Head of caudate nucleus (tissue), 42 donors: Measurements from ENCODE around the gene MMS19.

Source experiments
- DNase-seq, 42 donors: peaks; one replicate each; pipeline versions ENCODE4 v3.0.0 to v3.0.0-alpha.2; 2020 to 2021; ENCODE audit warnings: mixed read lengths in 7 of 42
- intact Hi-C: fragments of 100-400 bp; cut with DNase I; formaldehyde crosslinking; loops from one replicate; pipeline ENCODE4 v1.15.0; 2022

The MMS19 gene

GRCh38 chr10:97498076-97498840 lies at the start of gene MMS19:
Gene MMS19 (minus strand): TSS chr10:97498422. CDS start chr10:97498384, 38 bp downstream.
- intact Hi-C loops, result no loop called here
- peak; percentile 97 to 100 (median 99) for DNase-seq

- no peak for DNase-seq
- intact Hi-C loops, result no loop called here
Measured at GRCh38 chr10:97547962-97548361, 49.7 kb upstream of the MMS19 start.

GRCh38 chr10:97547271-97547600 lies 49.0 kb upstream of the MMS19 start:
- intact Hi-C loops, result no loop called here
- DNase-seq, result no peak

GRCh38 chr10:97546456-97547270 lies 48.4 kb upstream of the MMS19 start:
- peak in 1 of 42 donors; percentile 25 for DNase-seq
- intact Hi-C loops, result no loop called here

GRCh38 chr10:97543025-97543546 lies 44.9 kb upstream of the MMS19 start:
- DNase-seq, result peak; percentile 73 to 98 (median 89)
- intact Hi-C loops, result no loop called here

- intact Hi-C loops, result no loop called here
- DNase-seq, result peak in 41 of 42 donors; percentile 32 to 94 (median 70)
Measured at GRCh38 chr10:97542169-97543024, 44.2 kb upstream of the MMS19 start.

GRCh38 chr10:97540669-97541500 lies 42.7 kb upstream of the MMS19 start:
- intact Hi-C loops, result no loop called here
- peak in 2 of 42 donors; percentile 28 to 49 for DNase-seq

- intact Hi-C loops, result no loop called here
- DNase-seq, result peak in 1 of 42 donors; percentile 19
Measured at GRCh38 chr10:97539523-97540200, 41.4 kb upstream of the MMS19 start.

- peak in 1 of 42 donors; percentile 26 for DNase-seq
- intact Hi-C loops, result no loop called here
Measured at GRCh38 chr10:97538839-97539238, 40.6 kb upstream of the MMS19 start.

GRCh38 chr10:97538411-97538810 lies 40.2 kb upstream of the MMS19 start:
- intact Hi-C loops, result no loop called here
- peak in 8 of 42 donors; percentile 26 to 56 (median 42) for DNase-seq

GRCh38 chr10:97537186-97537869 lies 39.1 kb upstream of the MMS19 start:
- peak in 1 of 42 donors; percentile 16 for DNase-seq
- intact Hi-C loops, result no loop called here

- peak in 40 of 42 donors; percentile 20 to 86 (median 65) for DNase-seq
- intact Hi-C loops, result no loop called here
Measured at GRCh38 chr10:97534746-97535367, 36.6 kb upstream of the MMS19 start.

GRCh38 chr10:97533888-97534287 lies 35.7 kb upstream of the MMS19 start:
- intact Hi-C loops, result no loop called here
- DNase-seq, result peak in 5 of 42 donors; percentile 19 to 48 (median 32)

- peak in 23 of 42 donors; percentile 17 to 73 (median 50) for DNase-seq
Measured at GRCh38 chr10:97532935-97533671, 34.9 kb upstream of the MMS19 start.

GRCh38 chr10:97531401-97531986 lies 33.3 kb upstream of the MMS19 start:
- intact Hi-C loops, result no loop called here
- no peak for DNase-seq

More at GRCh38 chr10:97532935-97533671, 34.9 kb upstream of the MMS19 start:
- intact Hi-C loops, result no loop called here
